ENCODE data around the gene FXYD3. TPM values are rescaled to one million over a fixed set of nuclear protein-coding genes. Genes with fewer than 3 reads are reported as not detected.
A peak's percentile ranks its signal among the peaks of the same experiment; 100 is the strongest.

FXYD3 gene
- total RNA-seq, 2 experiments from 2014 or later = 0.35 to 0.88 TPM

DNA sequence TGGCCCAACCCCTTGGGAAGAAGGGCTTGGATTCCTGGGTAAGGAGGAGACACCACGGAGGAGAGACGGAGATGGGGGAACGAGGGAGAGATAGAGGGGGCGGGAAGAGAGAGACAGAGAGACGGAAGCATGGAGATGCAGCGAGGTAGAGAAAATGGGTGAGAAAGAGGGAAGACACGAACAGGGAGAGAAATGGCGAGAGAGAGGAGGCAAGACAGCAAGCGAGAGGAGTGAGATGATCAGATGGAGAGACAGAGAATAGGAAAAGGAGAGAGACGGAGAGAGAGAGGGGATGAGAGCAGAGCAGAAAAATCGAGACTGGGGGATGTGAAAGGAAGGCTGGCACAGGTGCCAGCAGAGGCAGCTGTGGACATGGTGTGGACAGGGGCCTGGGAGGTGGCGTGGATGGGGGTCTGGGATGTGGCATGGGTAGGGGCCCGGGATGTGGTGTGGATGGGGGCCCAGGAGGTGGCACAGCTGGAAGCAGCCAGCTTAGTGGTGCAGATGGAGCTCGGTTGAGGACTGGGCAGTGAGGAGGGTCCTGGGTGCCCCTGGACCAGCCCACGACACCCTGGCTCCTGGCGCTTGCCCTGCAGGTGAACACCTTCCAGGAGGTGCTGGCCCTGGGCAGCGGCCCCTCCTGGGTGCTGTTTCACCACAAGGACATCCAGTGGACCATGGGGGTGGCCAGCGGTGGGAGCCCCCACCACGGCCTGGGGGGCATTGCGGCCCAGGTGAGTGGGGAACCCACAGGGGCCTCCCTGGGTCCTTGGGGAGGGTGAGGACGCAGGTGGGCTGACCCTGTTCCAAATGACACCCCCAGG lies 40.2 kb upstream of the FXYD3 start:
- ChIA-PET POLR2A (no interaction called here), CTCF (ENCODE audit: unreplicated experiment) (no interaction called here)
- TF ChIP-seq EZH2phosphoT487 (IDR thresholded peaks at IDR 0.05; ENCODE audit: borderline replicate concordance, low read depth, low read length) = no peak
- TF ChIP-seq, protein P1, sequence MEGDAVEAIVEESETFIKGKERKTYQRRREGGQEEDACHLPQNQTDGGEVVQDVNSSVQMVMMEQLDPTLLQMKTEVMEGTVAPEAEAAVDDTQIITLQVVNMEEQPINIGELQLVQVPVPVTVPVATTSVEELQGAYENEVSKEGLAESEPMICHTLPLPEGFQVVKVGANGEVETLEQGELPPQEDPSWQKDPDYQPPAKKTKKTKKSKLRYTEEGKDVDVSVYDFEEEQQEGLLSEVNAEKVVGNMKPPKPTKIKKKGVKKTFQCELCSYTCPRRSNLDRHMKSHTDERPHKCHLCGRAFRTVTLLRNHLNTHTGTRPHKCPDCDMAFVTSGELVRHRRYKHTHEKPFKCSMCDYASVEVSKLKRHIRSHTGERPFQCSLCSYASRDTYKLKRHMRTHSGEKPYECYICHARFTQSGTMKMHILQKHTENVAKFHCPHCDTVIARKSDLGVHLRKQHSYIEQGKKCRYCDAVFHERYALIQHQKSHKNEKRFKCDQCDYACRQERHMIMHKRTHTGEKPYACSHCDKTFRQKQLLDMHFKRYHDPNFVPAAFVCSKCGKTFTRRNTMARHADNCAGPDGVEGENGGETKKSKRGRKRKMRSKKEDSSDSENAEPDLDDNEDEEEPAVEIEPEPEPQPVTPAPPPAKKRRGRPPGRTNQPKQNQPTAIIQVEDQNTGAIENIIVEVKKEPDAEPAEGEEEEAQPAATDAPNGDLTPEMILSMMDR (conservative IDR thresholded peaks at IDR 0.05; ENCODE audit: low read length) = no peak
- Histone ChIP-seq H3K27ac (ENCODE audit: low read depth, low read length, poor library complexity, severe bottlenecking) (no peak overlapping the region), H3K4me1 (ENCODE audit: insufficient read depth, low read length, poor library complexity, severe bottlenecking) (peaks cover 6% of the 10 kb centered on the region), H3K4me2 (ENCODE audit: low read length) (no peak overlapping the region), H4K20me1 (ENCODE audit: insufficient read depth, low read length) (no peaks in the 10 kb centered on the region), H3K9me3 (ENCODE audit: low read length) (peaks cover 4% of the 10 kb centered on the region; the same call in 1 of the 2 replicates), H3K36me3 (ENCODE audit: insufficient read depth, low read length) (no peaks in the 10 kb centered on the region), H2AFZ (ENCODE audit: low read length) (no peak overlapping the region), H3K4me3 (ENCODE audit: low read depth, low read length, poor library complexity, severe bottlenecking) (no peak overlapping the region), H3K79me2 (ENCODE audit: insufficient read depth, low read depth, low read length) (no peaks in the 10 kb centered on the region), H3K9me2 (ENCODE audit: insufficient read depth, low read length) (no peaks in the 10 kb centered on the region)
- no TSS peak for BruUV-seq (replicated peaks)
- intact Hi-C loops (cut with micrococcal nuclease; ENCODE audit: unreplicated experiment) = no loop called here
- DNase-seq (ENCODE audit: low spot score) = no peak

DNA sequence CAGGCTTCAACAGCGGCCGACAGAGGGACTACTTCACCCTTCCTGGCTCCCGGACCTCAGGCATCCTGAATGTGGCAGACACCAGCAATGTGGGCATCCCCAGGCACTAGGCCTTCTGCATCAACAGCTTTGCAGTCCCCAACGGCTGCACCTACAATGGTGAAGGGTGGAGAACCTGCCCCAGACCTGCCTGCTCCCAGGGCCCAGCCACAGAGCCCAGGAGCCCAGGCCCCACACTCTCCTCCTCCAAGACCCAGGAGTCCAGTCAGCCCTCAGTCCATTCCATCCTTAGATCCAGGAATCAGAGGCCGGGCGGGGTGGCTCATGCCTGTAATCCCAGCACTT lies 39.6 kb upstream of the FXYD3 start:
- H3K4me1 ChIP-seq (ENCODE audit: insufficient read depth, low read length, poor library complexity, severe bottlenecking) = peaks cover 6% of the 10 kb centered on the region
- DNase-seq (ENCODE audit: low spot score) = no peak
- intact Hi-C loops (cut with micrococcal nuclease; ENCODE audit: unreplicated experiment) = no loop called here
- no peaks in the 10 kb centered on the region for H3K79me2 ChIP-seq (ENCODE audit: insufficient read depth, low read depth, low read length)
- ChIA-PET CTCF (ENCODE audit: unreplicated experiment) (no interaction called here), POLR2A (no interaction called here)
- no peak overlapping the region for H3K4me3 ChIP-seq (ENCODE audit: low read depth, low read length, poor library complexity, severe bottlenecking)
- no peaks in the 10 kb centered on the region for H3K9me3 ChIP-seq (ENCODE audit: low read length)
- no peak for TF ChIP-seq EZH2phosphoT487 (IDR thresholded peaks at IDR 0.05; ENCODE audit: borderline replicate concordance, low read depth, low read length)
- TF ChIP-seq, protein P1 (conservative IDR thresholded peaks at IDR 0.05; ENCODE audit: low read length) = no peak
- H3K9me2 ChIP-seq (ENCODE audit: insufficient read depth, low read length) = no peaks in the 10 kb centered on the region
- no peak overlapping the region for H3K27ac ChIP-seq (ENCODE audit: low read depth, low read length, poor library complexity, severe bottlenecking)
- no TSS peak for BruUV-seq (replicated peaks)
- H4K20me1 ChIP-seq (ENCODE audit: insufficient read depth, low read length) = no peaks in the 10 kb centered on the region
- H2AFZ ChIP-seq (ENCODE audit: low read length) = no peak overlapping the region
- no peaks in the 10 kb centered on the region for H3K36me3 ChIP-seq (ENCODE audit: insufficient read depth, low read length)
- no peak overlapping the region for H3K4me2 ChIP-seq (ENCODE audit: low read length)

DNA sequence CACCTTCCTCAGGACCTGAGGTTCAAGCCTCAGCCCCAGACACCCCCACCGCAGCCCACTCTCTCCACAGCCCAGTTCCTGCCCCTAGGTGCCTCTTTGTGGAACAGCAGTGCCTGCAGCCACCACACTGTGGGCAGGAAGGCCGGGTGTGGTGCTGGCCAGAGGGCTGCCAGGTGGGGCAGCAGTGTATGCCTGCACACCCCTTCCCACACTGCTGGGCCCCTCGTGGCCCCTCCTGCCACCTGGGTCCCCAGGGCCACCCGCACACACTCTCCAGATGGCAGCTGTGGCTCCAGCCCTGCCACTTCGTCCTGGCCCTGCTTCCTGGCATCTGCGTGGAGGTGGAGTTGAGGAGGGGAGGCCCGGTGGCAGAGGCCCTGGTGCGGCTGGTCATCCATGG lies 39.0 kb upstream of the FXYD3 start:
- H3K27ac ChIP-seq (ENCODE audit: low read depth, low read length, poor library complexity, severe bottlenecking) = no peak overlapping the region
- POLR2A ChIA-PET = no interaction called here
- H3K36me3 ChIP-seq (ENCODE audit: insufficient read depth, low read length) = no peaks in the 10 kb centered on the region
- no peaks in the 10 kb centered on the region for H3K9me2 ChIP-seq (ENCODE audit: insufficient read depth, low read length)
- CTCF ChIA-PET (ENCODE audit: unreplicated experiment) = no interaction called here
- H3K4me2 ChIP-seq (ENCODE audit: low read length) = no peak overlapping the region
- no peak overlapping the region for H2AFZ ChIP-seq (ENCODE audit: low read length)
- intact Hi-C loops (cut with micrococcal nuclease; ENCODE audit: unreplicated experiment) = no loop called here
- no TSS peak for BruUV-seq (replicated peaks)
- TF ChIP-seq, protein P1 (conservative IDR thresholded peaks at IDR 0.05; ENCODE audit: low read length) = no peak
- no peak for TF ChIP-seq EZH2phosphoT487 (IDR thresholded peaks at IDR 0.05; ENCODE audit: borderline replicate concordance, low read depth, low read length)
- DNase-seq (ENCODE audit: low spot score) = peak; percentile 22
- H3K4me3 ChIP-seq (ENCODE audit: low read depth, low read length, poor library complexity, severe bottlenecking) = no peak overlapping the region
- H4K20me1 ChIP-seq (ENCODE audit: insufficient read depth, low read length) = no peaks in the 10 kb centered on the region
- no peaks in the 10 kb centered on the region for H3K79me2 ChIP-seq (ENCODE audit: insufficient read depth, low read depth, low read length)
- peaks cover 11% of the 10 kb centered on the region for H3K4me1 ChIP-seq (ENCODE audit: insufficient read depth, low read length, poor library complexity, severe bottlenecking)
- no peaks in the 10 kb centered on the region for H3K9me3 ChIP-seq (ENCODE audit: low read length)

All from OCI-LY7 (cell line).